Measurements from ENCODE around the gene SLC22A5.

- no peak for TF ChIP-seq GATA1 (IDR thresholded peaks at IDR 0.05; ENCODE audit: low read depth, low read length)
- TF ChIP-seq POLR2A (IDR thresholded peaks at IDR 0.05; ENCODE audit: low read length): no peak
Measured at GRCh38 chr5:132381614-132382013, 12.1 kb downstream of the SLC22A5 start.

Measured in erythroblast (primary cell).